Natural killer cell (primary cell): Measurements from ENCODE around the gene MDN1. TPM values are rescaled to one million over a fixed set of nuclear protein-coding genes. Genes with fewer than 3 reads are reported as not detected.

ENCODE experiments used
- ATAC-seq, 3 donors: fragments of 150-1000 bp in 2 of 3; fragments of 200-7000 bp in 1 of 3; cut with Tn5 transposase; 1 replicate in 1 of 3; 2 replicates in 2 of 3; pipeline ENCODE4 v1.10.0; 2021; ENCODE audit warnings: mild to moderate bottlenecking in 2 of 3, moderate library complexity in 2 of 3
- DNase-seq, 2 donors: peaks; one replicate each; pipeline versions ENCODE4 v3.0.0 to v3.0.0-alpha.2; 2013 to 2021; ENCODE audit warnings: mixed read lengths in 1 of 2
- H3K27ac ChIP-seq: one replicate; pipeline ENCODE4 v1.5.1; 2013; ENCODE audit warnings: mild to moderate bottlenecking, low read length
- H3K27me3 ChIP-seq: one replicate; pipeline ENCODE4 v1.6.1; 2013; ENCODE audit warnings: low read length; ENCODE audit not compliant: control insufficient read depth, insufficient read depth
- H3K36me3 ChIP-seq: one replicate; pipeline ENCODE4 v1.6.1; 2013; ENCODE audit warnings: low read length; ENCODE audit not compliant: control insufficient read depth, insufficient read depth
- H3K4me1 ChIP-seq: one replicate; pipeline ENCODE4 v1.6.1; 2013; ENCODE audit warnings: low read length; ENCODE audit not compliant: control insufficient read depth, insufficient read depth
- H3K4me3 ChIP-seq: one replicate; pipeline ENCODE4 v1.5.1; 2013; ENCODE audit warnings: low read length
- H3K9me3 ChIP-seq: one replicate; pipeline ENCODE4 v1.6.1; 2013; ENCODE audit warnings: low read length; ENCODE audit not compliant: control insufficient read depth, insufficient read depth
- H3K27ac Mint-ChIP-seq, 2 donors: one replicate each; pipeline ENCODE4 v1.8.0; 2022; ENCODE audit warnings: mild to moderate bottlenecking in 2 of 2, mixed read lengths in 2 of 2, moderate library complexity in 1 of 2
- H3K27me3 Mint-ChIP-seq, 2 donors: one replicate each; pipeline ENCODE4 v1.8.0; 2022; ENCODE audit warnings: low read depth in 2 of 2, mixed read lengths in 2 of 2
- H3K36me3 Mint-ChIP-seq: one replicate; pipeline ENCODE4 v1.8.0; 2022; ENCODE audit warnings: mixed read lengths
- H3K4me1 Mint-ChIP-seq, 2 donors: one replicate each; pipeline ENCODE4 v1.8.0; 2022; ENCODE audit warnings: mixed read lengths in 2 of 2
- H3K4me3 Mint-ChIP-seq: one replicate; pipeline ENCODE4 v1.8.0; 2022; ENCODE audit warnings: mild to moderate bottlenecking, moderate library complexity, mixed read lengths
- H3K9me3 Mint-ChIP-seq, 2 donors: one replicate each; pipeline ENCODE4 v1.8.0; 2022; ENCODE audit warnings: mixed read lengths in 2 of 2
- WGBS: methylation state at CpG from one replicate; pipeline ENCODE4 v1.1.7; 2013; ENCODE audit warnings: missing lambda C conversion rate; ENCODE audit not compliant: insufficient coverage; 5-methylcytosine and 5-hydroxymethylcytosine counted together
- intact Hi-C: fragments of 100-400 bp; cut with micrococcal nuclease; formaldehyde crosslinking; loops from one replicate; pipeline ENCODE4 v1.14.2; 2022
- total RNA-seq, 4 donors: library from RNA; stranded (reverse); fragments of 120-200 nt in 1 of 4; gene quantifications; one replicate each; pipeline versions ENCODE4 v1.2.3 to v1.2.4, GENCODE V29; 2013 to 2022
- TF ChIP-seq, protein P1 (sequence below): fragments of 200-600 bp; IDR thresholded peaks from one replicate; pipeline ENCODE4 v1.8.0; 2022; ENCODE audit warnings: antibody characterized with exemption

Gene MDN1
- total RNA-seq, 3 donors from 2014 or later (not counting 1 experiment from before 2014, with no cell fraction given): 38.0 to 43.3 (median 41.4) TPM

DNA sequence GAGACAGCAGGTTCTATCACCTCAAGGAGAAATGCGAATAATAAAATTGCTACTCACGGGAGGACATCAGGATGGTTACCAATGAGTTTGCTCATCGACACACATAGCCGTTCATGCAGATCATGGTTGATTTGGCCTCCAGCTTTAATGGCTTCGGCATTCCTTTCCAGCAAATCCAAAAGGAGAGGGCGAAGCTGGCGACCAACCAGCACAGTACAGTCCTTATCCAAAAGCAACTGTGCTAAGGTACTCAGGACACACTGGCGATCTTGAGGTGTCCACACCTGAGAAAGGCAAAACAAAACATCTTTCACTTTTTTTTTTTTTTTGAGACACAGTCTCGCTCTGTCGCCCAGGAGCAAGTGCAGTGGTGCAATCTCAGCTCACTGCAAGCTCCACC, 16.3 kb downstream of the MDN1 start:
- Histone ChIP-seq H3K27me3 (no peaks in the 10 kb centered on the region), H3K36me3 (peaks cover 9% of the 10 kb centered on the region), H3K9me3 (no peaks in the 10 kb centered on the region), H3K27ac (no peak overlapping the region), H3K4me1 (no peaks in the 10 kb centered on the region), H3K4me3 (no peak overlapping the region)
- DNase-seq (no peak), ATAC-seq (no peak)
- Mint-ChIP-seq H3K9me3 (no peaks in the 10 kb centered on the region), H3K4me3 (no peak overlapping the region), H3K4me1 (peaks cover 5 to 7% of the 10 kb centered on the region in 2 donors), H3K27me3 (no peaks in the 10 kb centered on the region), H3K27ac (no peak overlapping the region), H3K36me3 (no peaks in the 10 kb centered on the region)
- TF ChIP-seq, protein P1, sequence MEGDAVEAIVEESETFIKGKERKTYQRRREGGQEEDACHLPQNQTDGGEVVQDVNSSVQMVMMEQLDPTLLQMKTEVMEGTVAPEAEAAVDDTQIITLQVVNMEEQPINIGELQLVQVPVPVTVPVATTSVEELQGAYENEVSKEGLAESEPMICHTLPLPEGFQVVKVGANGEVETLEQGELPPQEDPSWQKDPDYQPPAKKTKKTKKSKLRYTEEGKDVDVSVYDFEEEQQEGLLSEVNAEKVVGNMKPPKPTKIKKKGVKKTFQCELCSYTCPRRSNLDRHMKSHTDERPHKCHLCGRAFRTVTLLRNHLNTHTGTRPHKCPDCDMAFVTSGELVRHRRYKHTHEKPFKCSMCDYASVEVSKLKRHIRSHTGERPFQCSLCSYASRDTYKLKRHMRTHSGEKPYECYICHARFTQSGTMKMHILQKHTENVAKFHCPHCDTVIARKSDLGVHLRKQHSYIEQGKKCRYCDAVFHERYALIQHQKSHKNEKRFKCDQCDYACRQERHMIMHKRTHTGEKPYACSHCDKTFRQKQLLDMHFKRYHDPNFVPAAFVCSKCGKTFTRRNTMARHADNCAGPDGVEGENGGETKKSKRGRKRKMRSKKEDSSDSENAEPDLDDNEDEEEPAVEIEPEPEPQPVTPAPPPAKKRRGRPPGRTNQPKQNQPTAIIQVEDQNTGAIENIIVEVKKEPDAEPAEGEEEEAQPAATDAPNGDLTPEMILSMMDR: no peak
- intact Hi-C loops: no loop called here
- WGBS: 96% methylated on average over 10 of the region's 10 CpGs

DNA sequence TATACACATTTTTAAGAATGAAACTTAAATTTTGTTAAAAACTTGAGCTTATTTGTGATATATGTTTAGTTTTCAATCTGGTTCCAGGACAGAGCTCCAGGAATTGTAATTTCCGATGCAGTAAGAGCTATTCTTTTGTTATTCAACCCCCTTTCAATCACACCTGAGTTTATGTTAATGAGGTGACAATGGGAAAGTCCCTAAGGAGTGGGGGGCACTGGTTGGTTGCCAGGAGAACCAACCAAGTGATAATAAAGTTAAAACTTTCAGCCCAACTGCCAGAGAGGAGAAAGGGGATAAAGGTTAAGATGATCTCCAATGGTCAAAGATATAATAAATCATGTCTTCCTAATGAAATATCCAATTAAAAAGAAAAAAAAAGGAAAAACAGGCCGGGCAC, 19.8 kb downstream of the MDN1 start:
- peaks cover 7 to 8% of the 10 kb centered on the region in 2 donors for H3K4me1 Mint-ChIP-seq
- ATAC-seq (no peak), DNase-seq (no peak)
- no peaks in the 10 kb centered on the region for H3K36me3 Mint-ChIP-seq
- Histone ChIP-seq H3K4me3 (no peak overlapping the region), H3K4me1 (no peaks in the 10 kb centered on the region), H3K27me3 (no peaks in the 10 kb centered on the region), H3K9me3 (no peaks in the 10 kb centered on the region), H3K27ac (no peak overlapping the region), H3K36me3 (peaks cover 9% of the 10 kb centered on the region)
- no peak overlapping the region for H3K27ac Mint-ChIP-seq
- TF ChIP-seq, protein P1: no peak
- intact Hi-C loops: no loop called here
- no peaks in the 10 kb centered on the region for H3K9me3 Mint-ChIP-seq
- no peaks in the 10 kb centered on the region for H3K27me3 Mint-ChIP-seq
- WGBS: no CpG with 5 or more reads among the region's 2 CpGs
- no peak overlapping the region for H3K4me3 Mint-ChIP-seq

DNA sequence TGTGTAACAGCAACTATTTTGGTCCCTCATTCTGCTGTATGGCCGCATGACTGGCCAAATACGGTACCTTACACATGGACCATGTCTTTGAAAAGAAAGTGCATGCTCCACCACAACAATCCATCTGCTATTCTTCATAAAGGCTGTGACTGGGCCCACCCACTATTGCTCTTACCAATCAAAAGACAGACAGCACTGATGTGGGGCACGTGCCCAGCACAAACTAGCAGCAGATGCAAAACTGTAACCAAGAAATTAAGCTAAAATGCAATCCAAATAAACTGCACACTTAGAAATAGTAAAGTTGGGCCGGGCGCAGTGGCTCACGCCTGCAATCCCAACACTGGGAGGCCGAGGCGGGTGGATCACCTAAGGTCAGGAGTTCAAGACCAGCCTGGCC, 20.5 kb downstream of the MDN1 start:
- H3K9me3 Mint-ChIP-seq: no peaks in the 10 kb centered on the region
- Histone ChIP-seq H3K9me3 (no peaks in the 10 kb centered on the region), H3K4me3 (no peak overlapping the region), H3K36me3 (peaks cover 9% of the 10 kb centered on the region), H3K27ac (no peak overlapping the region), H3K4me1 (peaks cover 4% of the 10 kb centered on the region), H3K27me3 (no peaks in the 10 kb centered on the region)
- no peaks in the 10 kb centered on the region for H3K27me3 Mint-ChIP-seq
- TF ChIP-seq, protein P1: no peak
- H3K36me3 Mint-ChIP-seq: no peaks in the 10 kb centered on the region
- no peak for DNase-seq
- intact Hi-C loops: no loop called here
- peaks cover 13 to 14% of the 10 kb centered on the region in 2 donors for H3K4me1 Mint-ChIP-seq
- H3K27ac Mint-ChIP-seq: no peak overlapping the region
- ATAC-seq: no peak
- WGBS: 97% methylated on average over 8 of the region's 8 CpGs
- H3K4me3 Mint-ChIP-seq: no peak overlapping the region

DNA sequence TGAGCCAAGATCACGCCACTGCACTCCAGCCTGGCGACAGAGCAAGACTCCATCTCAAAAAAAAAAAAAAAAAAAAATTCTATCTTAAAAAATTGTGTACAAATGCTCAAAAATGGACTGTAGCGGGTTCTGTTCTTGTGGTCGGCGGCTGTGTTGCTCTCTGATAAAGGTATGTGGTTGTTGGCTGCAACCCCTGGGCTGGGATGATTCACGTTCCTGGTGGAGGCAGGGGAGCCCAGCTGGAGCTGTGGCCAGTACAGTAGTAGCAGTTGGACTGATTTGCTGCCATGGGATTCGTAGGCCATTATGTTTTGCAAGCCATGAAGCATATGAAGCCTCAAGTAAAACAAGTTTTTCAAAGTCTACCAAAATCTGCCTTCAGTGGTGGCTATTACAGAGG, 22.3 kb downstream of the MDN1 start:
- WGBS: 83% methylated on average over 5 of the region's 7 CpGs
- H3K27ac Mint-ChIP-seq: no peak overlapping the region
- H3K4me1 Mint-ChIP-seq: peaks cover 26 to 28% of the 10 kb centered on the region in 2 donors
- Histone ChIP-seq H3K4me1 (peaks cover 15% of the 10 kb centered on the region), H3K36me3 (peaks cover 12% of the 10 kb centered on the region), H3K9me3 (no peaks in the 10 kb centered on the region), H3K4me3 (no peak overlapping the region), H3K27me3 (no peaks in the 10 kb centered on the region), H3K27ac (no peak overlapping the region)
- TF ChIP-seq, protein P1: no peak
- DNase-seq: no peak
- no peak overlapping the region for H3K4me3 Mint-ChIP-seq
- intact Hi-C loops: no loop called here
- H3K9me3 Mint-ChIP-seq: no peaks in the 10 kb centered on the region
- no peaks in the 10 kb centered on the region for H3K27me3 Mint-ChIP-seq
- no peak for ATAC-seq
- peaks cover 6% of the 10 kb centered on the region for H3K36me3 Mint-ChIP-seq
